Type B pancreatic cell (in vitro differentiated cells): ENCODE data around the gene HTATSF1. TPM values are rescaled to one million over a fixed set of nuclear protein-coding genes. Genes with fewer than 3 reads are reported as not detected.

Source experiments
- DNase-seq: peaks from one replicate; pipeline ENCODE4 v3.0.0; 2021; ENCODE audit warnings: mixed read lengths; ENCODE audit not compliant: unreplicated experiment; ENCODE audit errors: extremely low spot score
- H3K27ac Mint-ChIP-seq: 2 replicates; pipeline ENCODE4 v1.8.0; 2021; ENCODE audit warnings: mild to moderate bottlenecking, mixed read lengths
- H3K27me3 Mint-ChIP-seq: 2 replicates; pipeline ENCODE4 v1.8.0; 2021; ENCODE audit warnings: mixed read lengths
- H3K36me3 Mint-ChIP-seq: 2 replicates; pipeline ENCODE4 v1.8.0; 2021; ENCODE audit warnings: mixed read lengths
- H3K4me1 Mint-ChIP-seq: one replicate; pipeline ENCODE4 v1.8.0; 2021; ENCODE audit warnings: mixed read lengths; ENCODE audit not compliant: unreplicated experiment
- H3K4me3 Mint-ChIP-seq: 2 replicates; pipeline ENCODE4 v1.8.0; 2021; ENCODE audit warnings: mild to moderate bottlenecking, mixed read lengths
- H3K9me3 Mint-ChIP-seq: 2 replicates; pipeline ENCODE4 v1.8.0; 2021; ENCODE audit warnings: mixed read lengths
- total RNA-seq: library from RNA; stranded (reverse); gene quantifications from 2 replicates; pipeline ENCODE4 v1.2.1, GENCODE V29; 2021; ENCODE audit warnings: low replicate concordance
- TF ChIP-seq, protein P1 (sequence below): fragments of 200-600 bp; sonication (generic); conservative IDR thresholded peaks from 2 replicates; pipeline ENCODE4 v1.5.0; 2021; ENCODE audit warnings: antibody characterized with exemption, mild to moderate bottlenecking

HTATSF1 gene
- total RNA-seq, 1 donor from 2014 or later = 50.8 TPM

GRCh38 chrX:136540226-136540625, 42.8 kb downstream of the HTATSF1 start:
- Mint-ChIP-seq H3K9me3 (peaks cover 8% of the 10 kb centered on the region), H3K4me3 (no peak overlapping the region), H3K27me3 (no peaks in the 10 kb centered on the region), H3K4me1 (no peaks in the 10 kb centered on the region), H3K36me3 (peaks cover 5% of the 10 kb centered on the region), H3K27ac (no peak overlapping the region)
- TF ChIP-seq, protein P1, sequence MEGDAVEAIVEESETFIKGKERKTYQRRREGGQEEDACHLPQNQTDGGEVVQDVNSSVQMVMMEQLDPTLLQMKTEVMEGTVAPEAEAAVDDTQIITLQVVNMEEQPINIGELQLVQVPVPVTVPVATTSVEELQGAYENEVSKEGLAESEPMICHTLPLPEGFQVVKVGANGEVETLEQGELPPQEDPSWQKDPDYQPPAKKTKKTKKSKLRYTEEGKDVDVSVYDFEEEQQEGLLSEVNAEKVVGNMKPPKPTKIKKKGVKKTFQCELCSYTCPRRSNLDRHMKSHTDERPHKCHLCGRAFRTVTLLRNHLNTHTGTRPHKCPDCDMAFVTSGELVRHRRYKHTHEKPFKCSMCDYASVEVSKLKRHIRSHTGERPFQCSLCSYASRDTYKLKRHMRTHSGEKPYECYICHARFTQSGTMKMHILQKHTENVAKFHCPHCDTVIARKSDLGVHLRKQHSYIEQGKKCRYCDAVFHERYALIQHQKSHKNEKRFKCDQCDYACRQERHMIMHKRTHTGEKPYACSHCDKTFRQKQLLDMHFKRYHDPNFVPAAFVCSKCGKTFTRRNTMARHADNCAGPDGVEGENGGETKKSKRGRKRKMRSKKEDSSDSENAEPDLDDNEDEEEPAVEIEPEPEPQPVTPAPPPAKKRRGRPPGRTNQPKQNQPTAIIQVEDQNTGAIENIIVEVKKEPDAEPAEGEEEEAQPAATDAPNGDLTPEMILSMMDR = no peak
- no peak for DNase-seq

DNA sequence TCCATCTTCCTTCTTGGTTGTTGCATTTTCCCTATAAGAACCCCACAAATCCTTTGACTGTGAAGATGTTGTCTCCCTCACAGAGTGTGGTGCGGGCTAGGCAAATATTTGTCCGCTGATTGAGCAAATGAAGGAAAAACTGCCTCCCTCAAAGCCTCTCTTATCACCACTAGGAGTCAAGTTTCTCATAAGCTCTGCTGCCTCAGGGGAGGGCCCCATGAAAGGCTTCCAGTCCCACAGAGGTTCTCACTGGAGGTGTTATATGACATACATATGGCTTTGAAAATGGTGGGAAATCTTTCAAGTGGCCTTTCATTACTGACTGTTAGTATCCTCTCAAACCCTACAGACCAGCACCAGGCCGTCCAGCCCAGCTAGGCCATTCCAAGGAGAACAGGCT, 43.9 kb downstream of the HTATSF1 start:
- Mint-ChIP-seq H3K4me1 (no peaks in the 10 kb centered on the region), H3K4me3 (peak overlapping the region; percentile 27), H3K36me3 (peaks cover 4% of the 10 kb centered on the region), H3K27me3 (no peaks in the 10 kb centered on the region), H3K9me3 (peaks cover 8% of the 10 kb centered on the region), H3K27ac (no peak overlapping the region)
- TF ChIP-seq, protein P1 = no peak
- DNase-seq = no peak

GRCh38 chrX:136542281-136542680, 44.9 kb downstream of the HTATSF1 start:
- H3K9me3 Mint-ChIP-seq = peaks cover 8% of the 10 kb centered on the region
- H3K4me1 Mint-ChIP-seq = no peaks in the 10 kb centered on the region
- no peak overlapping the region for H3K4me3 Mint-ChIP-seq
- no peaks in the 10 kb centered on the region for H3K36me3 Mint-ChIP-seq
- no peak overlapping the region for H3K27ac Mint-ChIP-seq
- TF ChIP-seq, protein P1 = no peak
- DNase-seq = no peak
- no peaks in the 10 kb centered on the region for H3K27me3 Mint-ChIP-seq

- Mint-ChIP-seq H3K27ac (no peak overlapping the region), H3K36me3 (no peaks in the 10 kb centered on the region), H3K9me3 (no peaks in the 10 kb centered on the region), H3K4me3 (no peak overlapping the region), H3K4me1 (no peaks in the 10 kb centered on the region), H3K27me3 (no peaks in the 10 kb centered on the region)
- TF ChIP-seq, protein P1 = no peak
- no peak for DNase-seq
These were observed 49.0 kb downstream of the HTATSF1 start for GRCh38 chrX:136546371-136546781.

DNA sequence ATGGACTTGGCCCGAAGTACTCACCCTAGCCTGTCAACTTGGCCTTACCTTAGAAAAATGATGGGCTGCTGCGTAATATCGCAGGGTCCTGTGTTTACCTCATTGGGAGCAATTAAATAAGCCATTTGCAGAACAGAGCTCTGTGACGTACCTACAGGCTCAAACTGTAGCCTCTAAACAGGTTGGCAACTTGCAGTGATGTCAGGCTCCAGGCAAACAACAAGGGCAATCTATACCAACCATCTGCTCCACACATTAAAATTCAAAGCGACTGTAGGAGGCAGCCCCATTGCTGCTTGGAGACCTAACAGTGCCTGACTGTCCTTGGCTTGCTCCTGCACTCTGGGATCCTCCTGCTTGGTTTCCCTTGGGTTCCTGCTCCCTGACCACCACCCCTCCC, 51.8 kb downstream of the HTATSF1 start:
- peak overlapping the region; percentile 51 for H3K27ac Mint-ChIP-seq
- no peak overlapping the region for H3K4me3 Mint-ChIP-seq
- no peak for DNase-seq
- no peaks in the 10 kb centered on the region for H3K9me3 Mint-ChIP-seq
- H3K36me3 Mint-ChIP-seq = no peaks in the 10 kb centered on the region
- TF ChIP-seq, protein P1 = no peak
- H3K27me3 Mint-ChIP-seq = no peaks in the 10 kb centered on the region
- H3K4me1 Mint-ChIP-seq = no peaks in the 10 kb centered on the region

DNA sequence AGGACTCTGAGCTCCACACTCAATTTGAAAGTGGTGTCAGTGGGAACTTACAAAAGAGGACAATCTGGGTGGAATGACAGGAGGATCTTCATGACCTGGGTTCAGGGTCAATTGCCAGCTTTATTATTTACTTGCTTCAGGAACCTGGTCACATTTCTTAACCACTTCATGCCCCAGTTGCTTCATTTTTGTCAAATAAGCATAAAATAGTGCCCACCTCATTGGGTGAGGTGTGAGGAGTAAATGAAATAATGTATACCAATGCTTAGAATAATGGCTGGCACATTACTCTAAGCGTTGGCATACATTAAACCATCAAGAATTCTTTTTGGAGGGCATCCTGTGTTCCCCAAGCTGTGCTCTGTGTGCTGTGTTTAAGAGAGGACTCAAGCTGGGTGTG, 54.0 kb downstream of the HTATSF1 start:
- Mint-ChIP-seq H3K27ac (no peak overlapping the region), H3K4me3 (no peak overlapping the region), H3K9me3 (no peaks in the 10 kb centered on the region), H3K36me3 (no peaks in the 10 kb centered on the region), H3K4me1 (no peaks in the 10 kb centered on the region), H3K27me3 (no peaks in the 10 kb centered on the region)
- DNase-seq = no peak
- TF ChIP-seq, protein P1 = no peak
